ENCODE results near the gene TUBGCP3. TPM values are rescaled to one million over a fixed set of nuclear protein-coding genes. Genes with fewer than 3 reads are reported as not detected.
"Not testable (repeated sequence)": the region's sequence is repeated elsewhere in the genome, so short reads cannot be mapped to it uniquely, and the experiment has no call there.

TUBGCP3 gene
- 10 to 100 TPM; 31.0 to 32.9 TPM for total RNA-seq

GRCh38 chr13:112587764-112588489 is at the start of gene TUBGCP3:
TSS of gene TUBGCP3 (minus strand) at chr13:112588153. CDS start at chr13:112587980, 173 bp downstream.
- DNase-seq (ENCODE audit: low spot score) (peak; percentile 21), ATAC-seq (ENCODE audit: insufficient number of reproducible peaks, low FRiP score, low read depth) (peak; percentile 70)
- Histone ChIP-seq H3K9me3 (no peaks in the 10 kb centered on the region), H3K27me3 (replicated peaks; ENCODE audit: insufficient read depth) (no peaks in the 10 kb centered on the region), H3K27ac (peak within 1 kb of the TSS; percentile 97 to 98), H3K4me1 (ENCODE audit: control insufficient read depth in 1 of 2, low read depth in 2 of 2) (peaks cover 3 to 16% of the 10 kb centered on the region in 2 donors), H3K36me3 (no peaks in the 10 kb centered on the region), H3K4me3 (peak within 1 kb of the TSS; percentile 99)
- TF ChIP-seq CTCF (IDR thresholded peaks at IDR 0.05) = peak; percentile 30

GRCh38 chr13:112637017-112637801 is 49.3 kb upstream of the TUBGCP3 start:
- no peak overlapping the region for H3K4me3 ChIP-seq
- H3K27ac ChIP-seq = no peak overlapping the region
- no peaks in the 10 kb centered on the region for H3K9me3 ChIP-seq
- TF ChIP-seq CTCF (IDR thresholded peaks at IDR 0.05) = no peak
- DNase-seq (ENCODE audit: low spot score) = no peak
- no peak for ATAC-seq (ENCODE audit: insufficient number of reproducible peaks, low FRiP score, low read depth)
- H3K36me3 ChIP-seq = no peaks in the 10 kb centered on the region
- no peaks in the 10 kb centered on the region for H3K27me3 ChIP-seq (replicated peaks; ENCODE audit: insufficient read depth)
- no peaks in the 10 kb centered on the region for H3K4me1 ChIP-seq (ENCODE audit: control insufficient read depth in 1 of 2, low read depth in 2 of 2)

GRCh38 chr13:112636401-112636975 is 48.5 kb upstream of the TUBGCP3 start:
- TF ChIP-seq CTCF (IDR thresholded peaks at IDR 0.05) = no peak
- DNase-seq (ENCODE audit: low spot score) (no peak), ATAC-seq (ENCODE audit: insufficient number of reproducible peaks, low FRiP score, low read depth) (no peak)
- H3K9me3 ChIP-seq = no peaks in the 10 kb centered on the region
- H3K4me1 ChIP-seq (ENCODE audit: control insufficient read depth in 1 of 2, low read depth in 2 of 2) = no peaks in the 10 kb centered on the region
- no peaks in the 10 kb centered on the region for H3K27me3 ChIP-seq (replicated peaks; ENCODE audit: insufficient read depth)
- no peaks in the 10 kb centered on the region for H3K36me3 ChIP-seq
- H3K4me3 ChIP-seq = no peak overlapping the region
- H3K27ac ChIP-seq = no peak overlapping the region

GRCh38 chr13:112635323-112635722 is 47.4 kb upstream of the TUBGCP3 start:
- TF ChIP-seq CTCF (IDR thresholded peaks at IDR 0.05) = no peak
- Histone ChIP-seq H3K4me3 (no peak overlapping the region), H3K9me3 (no peaks in the 10 kb centered on the region), H3K27ac (no peak overlapping the region), H3K27me3 (replicated peaks; ENCODE audit: insufficient read depth) (no peaks in the 10 kb centered on the region), H3K4me1 (ENCODE audit: control insufficient read depth in 1 of 2, low read depth in 2 of 2) (no peaks in the 10 kb centered on the region), H3K36me3 (no peaks in the 10 kb centered on the region)
- no peak for DNase-seq (ENCODE audit: low spot score)
- no peak for ATAC-seq (ENCODE audit: insufficient number of reproducible peaks, low FRiP score, low read depth)

GRCh38 chr13:112634102-112634501 is 46.1 kb upstream of the TUBGCP3 start:
- Histone ChIP-seq H3K9me3 (no peaks in the 10 kb centered on the region), H3K27ac (no peak overlapping the region), H3K27me3 (replicated peaks; ENCODE audit: insufficient read depth) (no peaks in the 10 kb centered on the region), H3K36me3 (no peaks in the 10 kb centered on the region), H3K4me3 (no peak overlapping the region), H3K4me1 (ENCODE audit: control insufficient read depth in 1 of 2, low read depth in 2 of 2) (no peaks in the 10 kb centered on the region)
- DNase-seq (ENCODE audit: low spot score) (no peak), ATAC-seq (ENCODE audit: insufficient number of reproducible peaks, low FRiP score, low read depth) (no peak)
- TF ChIP-seq CTCF (IDR thresholded peaks at IDR 0.05) = no peak

GRCh38 chr13:112630226-112630625 is 42.3 kb upstream of the TUBGCP3 start:
- ATAC-seq (ENCODE audit: insufficient number of reproducible peaks, low FRiP score, low read depth); H3K27ac ChIP-seq; H3K9me3 ChIP-seq; H3K4me3 ChIP-seq; H3K4me1 ChIP-seq (ENCODE audit: control insufficient read depth in 1 of 2, low read depth in 2 of 2); H3K27me3 ChIP-seq (replicated peaks; ENCODE audit: insufficient read depth); H3K36me3 ChIP-seq; DNase-seq (ENCODE audit: low spot score): not testable (repeated sequence)
